Measurements from ENCODE around the gene SEMA3F. TPM values are rescaled to one million over a fixed set of nuclear protein-coding genes. Genes with fewer than 3 reads are reported as not detected.

SEMA3F gene
- total and polyA plus RNA-seq, 4 donors: 0.60 to 4.8 (median 2.1) TPM

- TF ChIP-seq REST (IDR thresholded peaks at IDR 0.05): no peak
- 83% methylated on average over 12 of the region's 12 CpGs for WGBS
- Histone ChIP-seq H3K4me3 (ENCODE audit: low read depth in 1 of 3, low read length in 3 of 3) (no peak overlapping the region), H3K36me3 (ENCODE audit: control insufficient read depth in 4 of 4, insufficient read depth in 3 of 4, low read depth in 1 of 4, low read length in 3 of 4) (no peaks in the 10 kb centered on the region), H3K4me1 (ENCODE audit: control insufficient read depth in 4 of 4, insufficient read depth in 4 of 4, low read length in 3 of 4) (peaks cover 3 to 19% (median 13%) of the 10 kb centered on the region in 4 donors), H3K27me3 (ENCODE audit: control insufficient read depth in 4 of 4, insufficient read depth in 4 of 4, low read length in 3 of 4) (no peaks in the 10 kb centered on the region), H3K9ac (ENCODE audit: low read depth in 1 of 2, low read length in 2 of 2) (no peak overlapping the region), H3K27ac (ENCODE audit: low read depth in 1 of 2, low read length in 2 of 2) (no peak overlapping the region), H3K9me3 (ENCODE audit: control insufficient read depth in 4 of 4, low read length in 3 of 4) (no peaks in the 10 kb centered on the region)
- DNase-seq (ENCODE audit: low spot score): no peak
These were observed 2.9 kb downstream of the SEMA3F start for GRCh38 chr3:50157827-50158529.

- Histone ChIP-seq H3K9me3 (ENCODE audit: control insufficient read depth in 4 of 4, low read length in 3 of 4) (no peaks in the 10 kb centered on the region), H3K27ac (ENCODE audit: low read depth in 1 of 2, low read length in 2 of 2) (no peak overlapping the region), H3K9ac (ENCODE audit: low read depth in 1 of 2, low read length in 2 of 2) (no peak overlapping the region), H3K4me3 (ENCODE audit: low read depth in 1 of 3, low read length in 3 of 3) (no peak overlapping the region), H3K27me3 (ENCODE audit: control insufficient read depth in 4 of 4, insufficient read depth in 4 of 4, low read length in 3 of 4) (no peaks in the 10 kb centered on the region), H3K36me3 (ENCODE audit: control insufficient read depth in 4 of 4, insufficient read depth in 3 of 4, low read depth in 1 of 4, low read length in 3 of 4) (no peaks in the 10 kb centered on the region), H3K4me1 (ENCODE audit: control insufficient read depth in 4 of 4, insufficient read depth in 4 of 4, low read length in 3 of 4) (peaks cover 10 to 26% (median 18%) of the 10 kb centered on the region in 4 donors)
- DNase-seq (ENCODE audit: low spot score): no peak
- 85% methylated on average over 10 of the region's 10 CpGs for WGBS
- no peak for TF ChIP-seq REST (IDR thresholded peaks at IDR 0.05)
- no peak for TF ChIP-seq NR2F2 (IDR thresholded peaks at IDR 0.05)
- TF ChIP-seq EGR1 (IDR thresholded peaks at IDR 0.05; ENCODE audit: low read depth in 2 of 2): no peak
- no peak for TF ChIP-seq GABPA (IDR thresholded peaks at IDR 0.05 in 1 of 2, conservative IDR thresholded peaks at IDR 0.05 in 1 of 2)
- no peak for TF ChIP-seq RAD21 (IDR thresholded peaks at IDR 0.05)
- TF ChIP-seq JUND (IDR thresholded peaks at IDR 0.05): no peak
- no peak for TF ChIP-seq ZBTB33 (IDR thresholded peaks at IDR 0.05)
- TF ChIP-seq ATF3 (IDR thresholded peaks at IDR 0.05): no peak
- TF ChIP-seq HNF4G (IDR thresholded peaks at IDR 0.05): no peak
- TF ChIP-seq FOXA1 (IDR thresholded peaks at IDR 0.05): no peak
- no peak for TF ChIP-seq SP1 (IDR thresholded peaks at IDR 0.05)
- TF ChIP-seq RXRA (IDR thresholded peaks at IDR 0.05): no peak
- TF ChIP-seq YY1 (IDR thresholded peaks at IDR 0.05): no peak
- TF ChIP-seq CTCF (IDR thresholded peaks at IDR 0.05; ENCODE audit: low read depth, low read length, missing input control): no peak
- TF ChIP-seq FOXA2 (IDR thresholded peaks at IDR 0.05): no peak
- TF ChIP-seq MAX (IDR thresholded peaks at IDR 0.05): no peak
- no peak for TF ChIP-seq HNF4A (conservative IDR thresholded peaks at IDR 0.05)
- TF ChIP-seq TAF1 (conservative IDR thresholded peaks at IDR 0.05): no peak
These were observed 3.5 kb downstream of the SEMA3F start for GRCh38 chr3:50158530-50159146.

All from liver (tissue), 9 donors.